PFSK-1 (cell line): ENCODE data around the gene PHF24.

Source experiments
- POLR2AphosphoS5 ChIP-seq: IDR thresholded peaks from 2 replicates; pipeline ENCODE4 v1.6.1; 2012; ENCODE audit warnings: low read depth, mild to moderate bottlenecking, control low read depth, low read length, moderate library complexity
- SIN3A ChIP-seq: IDR thresholded peaks from 2 replicates; pipeline ENCODE4 v1.6.1; 2012; ENCODE audit warnings: mild to moderate bottlenecking, low read length, moderate library complexity, borderline replicate concordance; ENCODE audit not compliant: insufficient read depth
- TAF1 ChIP-seq: IDR thresholded peaks from 2 replicates; pipeline ENCODE4 v1.6.1; 2012; ENCODE audit warnings: low read length, control low read depth, borderline replicate concordance; ENCODE audit not compliant: insufficient read depth
- TF ChIP-seq, protein P1 (sequence below), 2 experiments: IDR thresholded peaks; 2 replicates each; pipeline versions ENCODE4 v1.6.1 to v1.8.0; 2011 to 2012; ENCODE audit warnings: low read depth in 2 of 2, low read length in 2 of 2, control low read depth in 1 of 2, inconsistent platforms in 1 of 2, mild to moderate bottlenecking in 1 of 2, moderate library complexity in 1 of 2; ENCODE audit not compliant: insufficient read depth in 1 of 2

DNA sequence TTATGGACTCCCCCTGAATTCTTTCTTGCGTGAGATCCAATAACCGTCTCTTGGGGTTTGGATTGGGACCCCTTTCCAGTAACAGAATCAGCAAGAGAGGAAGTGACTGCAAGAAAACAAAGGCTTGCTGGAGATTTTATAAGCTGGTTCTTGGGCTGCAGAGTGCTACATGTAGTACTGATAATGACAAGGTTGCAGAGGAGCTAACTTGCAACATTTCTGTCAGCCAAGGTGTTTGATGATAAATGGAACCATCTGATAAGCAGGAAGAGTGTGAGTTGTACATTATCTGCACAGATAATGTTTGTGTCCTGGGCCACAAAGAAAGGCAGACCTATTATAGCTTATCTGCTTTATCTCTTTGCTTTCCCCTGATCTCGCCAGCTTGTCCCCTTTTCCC is 68.6 kb downstream of the PHF24 start:
- TF ChIP-seq SIN3A (no peak), TAF1 (no peak), POLR2AphosphoS5 (no peak)
- TF ChIP-seq, protein P1, sequence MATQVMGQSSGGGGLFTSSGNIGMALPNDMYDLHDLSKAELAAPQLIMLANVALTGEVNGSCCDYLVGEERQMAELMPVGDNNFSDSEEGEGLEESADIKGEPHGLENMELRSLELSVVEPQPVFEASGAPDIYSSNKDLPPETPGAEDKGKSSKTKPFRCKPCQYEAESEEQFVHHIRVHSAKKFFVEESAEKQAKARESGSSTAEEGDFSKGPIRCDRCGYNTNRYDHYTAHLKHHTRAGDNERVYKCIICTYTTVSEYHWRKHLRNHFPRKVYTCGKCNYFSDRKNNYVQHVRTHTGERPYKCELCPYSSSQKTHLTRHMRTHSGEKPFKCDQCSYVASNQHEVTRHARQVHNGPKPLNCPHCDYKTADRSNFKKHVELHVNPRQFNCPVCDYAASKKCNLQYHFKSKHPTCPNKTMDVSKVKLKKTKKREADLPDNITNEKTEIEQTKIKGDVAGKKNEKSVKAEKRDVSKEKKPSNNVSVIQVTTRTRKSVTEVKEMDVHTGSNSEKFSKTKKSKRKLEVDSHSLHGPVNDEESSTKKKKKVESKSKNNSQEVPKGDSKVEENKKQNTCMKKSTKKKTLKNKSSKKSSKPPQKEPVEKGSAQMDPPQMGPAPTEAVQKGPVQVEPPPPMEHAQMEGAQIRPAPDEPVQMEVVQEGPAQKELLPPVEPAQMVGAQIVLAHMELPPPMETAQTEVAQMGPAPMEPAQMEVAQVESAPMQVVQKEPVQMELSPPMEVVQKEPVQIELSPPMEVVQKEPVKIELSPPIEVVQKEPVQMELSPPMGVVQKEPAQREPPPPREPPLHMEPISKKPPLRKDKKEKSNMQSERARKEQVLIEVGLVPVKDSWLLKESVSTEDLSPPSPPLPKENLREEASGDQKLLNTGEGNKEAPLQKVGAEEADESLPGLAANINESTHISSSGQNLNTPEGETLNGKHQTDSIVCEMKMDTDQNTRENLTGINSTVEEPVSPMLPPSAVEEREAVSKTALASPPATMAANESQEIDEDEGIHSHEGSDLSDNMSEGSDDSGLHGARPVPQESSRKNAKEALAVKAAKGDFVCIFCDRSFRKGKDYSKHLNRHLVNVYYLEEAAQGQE (IDR thresholded peaks at IDR 0.05; ENCODE audit: insufficient read depth in 1 of 2, low read depth in 2 of 2, low read length in 2 of 2) = no peak
